GM18520 (cell line): Measurements from ENCODE around the gene SND1.

ENCODE experiments used
- ATAC-seq: cut with Tn5 transposase; IDR thresholded peaks from one replicate; pipeline ENCODE4 v1.9.1; 2021; ENCODE audit not compliant: unreplicated experiment

Gene SND1

GRCh38 chr7:127885222-127885772, 233.3 kb downstream of the SND1 start:
- no peak for ATAC-seq

- ATAC-seq = no peak
These were observed 233.8 kb downstream of the SND1 start for GRCh38 chr7:127885843-127886242.

GRCh38 chr7:127886248-127886647, 234.3 kb downstream of the SND1 start:
- no peak for ATAC-seq

GRCh38 chr7:127887096-127887495, 235.1 kb downstream of the SND1 start:
- ATAC-seq = no peak

GRCh38 chr7:127887631-127888030, 235.6 kb downstream of the SND1 start:
- no peak for ATAC-seq

- no peak for ATAC-seq
These were observed 236.4 kb downstream of the SND1 start for GRCh38 chr7:127888411-127888810.

GRCh38 chr7:127888825-127889224, 236.8 kb downstream of the SND1 start:
- ATAC-seq = no peak

GRCh38 chr7:127889677-127890076, 237.7 kb downstream of the SND1 start:
- no peak for ATAC-seq

GRCh38 chr7:127890726-127891125, 238.7 kb downstream of the SND1 start:
- ATAC-seq = no peak

- ATAC-seq = no peak
These were observed 239.2 kb downstream of the SND1 start for GRCh38 chr7:127891144-127891543.

GRCh38 chr7:127891854-127892438, 240.0 kb downstream of the SND1 start:
- ATAC-seq = no peak

GRCh38 chr7:127892488-127893314, 240.7 kb downstream of the SND1 start:
- ATAC-seq = no peak

- no peak for ATAC-seq
These were observed 241.6 kb downstream of the SND1 start for GRCh38 chr7:127893547-127893946.

GRCh38 chr7:127894588-127894987, 242.6 kb downstream of the SND1 start:
- ATAC-seq = no peak

GRCh38 chr7:127895360-127895759, 243.4 kb downstream of the SND1 start:
- no peak for ATAC-seq

- no peak for ATAC-seq
These were observed 243.9 kb downstream of the SND1 start for GRCh38 chr7:127895814-127896280.

- no peak for ATAC-seq
These were observed 244.7 kb downstream of the SND1 start for GRCh38 chr7:127896659-127897058.

- ATAC-seq = no peak
These were observed 245.9 kb downstream of the SND1 start for GRCh38 chr7:127897704-127898454.

GRCh38 chr7:127899411-127899810, 247.4 kb downstream of the SND1 start:
- no peak for ATAC-seq

GRCh38 chr7:127900141-127900540, 248.1 kb downstream of the SND1 start:
- no peak for ATAC-seq
